ENCODE measurements around the gene BICC1.
A peak's percentile ranks its signal among the peaks of the same experiment; 100 is the strongest.

The BICC1 gene

DNA sequence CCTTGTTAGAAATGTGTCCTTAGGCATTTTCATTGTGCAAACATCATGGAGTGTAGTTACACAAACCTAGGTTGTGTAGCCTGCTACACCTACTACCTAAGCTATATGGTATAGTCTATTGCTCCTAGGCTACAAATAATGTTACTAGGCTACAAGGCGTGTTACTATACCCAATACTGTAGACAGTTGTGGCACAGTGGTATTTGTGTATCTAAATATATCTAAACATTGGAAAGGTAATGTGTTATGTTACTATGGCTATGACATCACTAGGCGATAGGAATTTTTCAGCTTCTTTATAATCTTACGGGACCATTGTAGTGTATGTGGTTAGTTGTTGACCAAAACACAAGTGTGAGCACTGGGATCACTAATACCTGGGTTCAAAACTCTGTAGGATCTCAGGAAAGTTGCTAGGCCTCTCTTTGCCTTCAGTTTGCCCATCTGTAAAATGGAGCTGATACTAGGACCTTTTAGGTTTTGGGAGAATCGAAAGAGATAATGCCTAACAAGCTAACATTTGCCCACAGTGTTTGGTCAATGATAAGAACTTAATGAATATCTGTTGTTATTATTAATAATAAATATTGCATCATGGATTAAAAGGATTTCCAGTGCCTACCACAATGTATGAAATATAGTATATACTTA, 2.7 kb downstream of the BICC1 start:
- no peak for DNase-seq (ENCODE audit: low read depth)

- DNase-seq (ENCODE audit: low read depth): no peak
Measured at GRCh38 chr10:58516119-58516518, 3.4 kb downstream of the BICC1 start.

DNA sequence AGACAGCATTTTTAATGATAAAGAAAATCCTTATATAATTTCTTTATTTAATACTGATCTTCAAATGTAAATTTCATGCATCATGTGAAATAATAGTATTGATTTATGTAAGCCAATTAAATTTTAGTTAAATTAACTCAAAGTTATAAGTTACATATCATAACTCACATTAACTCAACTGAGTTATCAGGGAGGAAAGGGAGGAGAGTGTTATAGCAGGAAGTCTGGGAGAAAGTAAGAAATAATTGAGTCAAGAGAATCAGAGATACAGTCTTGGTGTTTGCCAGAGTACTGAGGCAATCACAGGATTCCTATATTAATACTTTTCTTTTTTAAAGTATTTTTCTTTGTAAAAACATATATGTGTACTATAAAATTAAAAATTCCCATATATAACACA, 4.0 kb downstream of the BICC1 start:
- no peak for DNase-seq (ENCODE audit: low read depth)

DNA sequence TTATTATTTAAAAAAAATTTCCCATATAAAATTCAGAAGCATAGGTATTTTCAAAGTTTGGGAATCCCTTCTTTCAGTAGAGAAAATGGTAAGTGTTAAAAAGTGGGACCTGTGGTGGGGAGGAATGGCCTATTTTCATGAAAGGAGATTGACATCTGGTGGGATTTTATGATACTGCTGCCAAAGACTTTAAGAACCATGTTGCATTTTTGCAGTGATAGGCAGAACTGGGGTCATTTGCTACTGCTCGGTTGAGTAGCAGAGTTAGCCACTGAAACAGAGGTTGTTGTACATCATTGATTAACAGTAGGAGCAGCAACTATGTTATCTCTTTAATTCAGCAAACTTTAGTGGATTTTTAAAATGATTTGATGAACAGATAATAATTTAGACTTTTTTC, 4.4 kb downstream of the BICC1 start:
- DNase-seq (ENCODE audit: low read depth): no peak

- no peak for DNase-seq (ENCODE audit: low read depth)
Measured at GRCh38 chr10:58517491-58518355, 5.1 kb downstream of the BICC1 start.

DNA sequence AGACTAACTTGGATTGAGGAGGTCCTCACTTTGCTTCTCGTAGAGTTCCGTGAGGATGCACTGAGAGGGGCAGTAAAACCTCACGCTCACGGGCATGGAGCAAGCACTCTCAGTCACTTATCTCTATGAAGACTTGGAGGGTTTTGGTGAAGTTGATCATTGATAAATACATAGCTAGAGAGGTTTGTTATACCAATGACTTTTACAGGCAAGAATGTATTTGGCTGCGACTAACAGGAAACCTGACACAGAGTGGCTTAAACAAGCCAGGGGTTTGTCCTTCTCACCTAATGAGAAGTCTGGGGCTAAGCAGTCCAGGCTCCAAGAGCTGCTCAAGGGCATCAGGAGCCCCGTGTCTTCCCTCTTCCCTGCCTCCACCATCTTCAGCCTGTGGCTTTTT, 6.1 kb downstream of the BICC1 start:
- no peak for DNase-seq (ENCODE audit: low read depth)

GRCh38 chr10:58529077-58529728, 16.5 kb downstream of the BICC1 start:
- DNase-seq (ENCODE audit: low read depth): no peak

DNA sequence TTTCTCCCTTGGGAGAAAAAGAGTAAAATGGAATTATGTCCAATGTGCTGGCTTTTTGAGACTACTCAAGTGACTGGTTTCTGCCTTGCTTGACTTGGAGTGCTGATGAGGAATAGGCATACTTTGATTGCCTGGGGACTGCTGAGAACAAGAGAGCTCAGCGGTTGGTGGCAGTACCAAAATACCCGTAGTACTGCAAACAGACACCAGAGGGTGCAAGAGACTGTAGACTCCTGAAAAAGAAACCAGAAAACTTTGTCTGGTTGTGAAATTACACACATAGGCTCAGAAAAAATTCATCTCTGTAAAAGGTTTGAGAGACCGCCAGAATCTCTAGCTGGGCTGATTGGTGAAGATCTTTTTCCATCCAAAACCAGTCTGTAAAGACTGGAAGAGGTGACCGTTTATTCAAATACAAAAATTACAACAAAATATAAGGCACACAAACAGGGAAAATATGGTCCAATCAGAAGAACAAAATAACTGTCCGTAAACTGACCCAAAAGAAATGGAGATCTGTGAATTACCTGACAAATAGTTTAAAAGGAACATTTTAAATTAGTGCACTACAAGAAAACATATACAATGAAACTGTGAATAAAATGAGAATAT, 18.5 kb downstream of the BICC1 start:
- DNase-seq (ENCODE audit: low read depth): peak; percentile 21

DNA sequence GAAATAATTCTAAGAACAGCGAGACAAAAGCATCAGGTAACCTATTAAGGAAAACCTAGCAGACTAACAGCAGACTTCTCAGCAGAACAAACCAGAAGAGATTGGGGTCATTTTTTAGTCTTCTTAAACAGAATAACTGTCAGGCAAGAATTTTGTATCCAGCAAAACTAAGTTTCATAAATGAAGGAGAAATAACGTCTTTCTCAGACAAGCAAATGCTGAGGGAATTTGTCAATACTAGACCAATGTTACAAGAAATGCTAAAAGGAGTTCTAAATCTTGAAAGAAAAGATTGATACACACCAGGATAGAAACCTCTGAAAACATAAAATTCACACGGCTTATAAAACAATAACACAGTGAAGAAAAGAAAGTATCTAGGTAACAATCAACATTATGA, 22.6 kb downstream of the BICC1 start:
- no peak for DNase-seq (ENCODE audit: low read depth)

GRCh38 chr10:58543141-58543540, 30.5 kb downstream of the BICC1 start:
- no peak for DNase-seq (ENCODE audit: low read depth)

DNA sequence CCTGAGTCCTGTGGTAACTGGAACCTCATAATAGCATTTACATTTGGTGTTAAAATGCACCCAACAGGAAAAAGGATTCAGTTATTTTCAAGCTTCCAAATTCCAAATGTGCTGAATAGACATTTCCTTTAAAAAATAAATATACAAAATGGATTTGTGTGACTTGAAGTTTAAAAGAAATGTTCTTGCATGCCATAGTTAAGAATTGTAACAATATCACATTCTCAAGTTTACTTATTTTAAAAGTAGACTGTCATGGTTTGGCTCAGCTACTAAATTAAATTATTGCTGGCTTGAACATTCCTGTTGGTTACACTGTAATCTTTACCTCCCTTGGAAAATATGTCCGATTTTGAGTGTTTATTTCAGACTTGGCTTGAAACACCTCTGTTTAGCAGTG, 31.5 kb downstream of the BICC1 start:
- DNase-seq (ENCODE audit: low read depth): no peak

DNA sequence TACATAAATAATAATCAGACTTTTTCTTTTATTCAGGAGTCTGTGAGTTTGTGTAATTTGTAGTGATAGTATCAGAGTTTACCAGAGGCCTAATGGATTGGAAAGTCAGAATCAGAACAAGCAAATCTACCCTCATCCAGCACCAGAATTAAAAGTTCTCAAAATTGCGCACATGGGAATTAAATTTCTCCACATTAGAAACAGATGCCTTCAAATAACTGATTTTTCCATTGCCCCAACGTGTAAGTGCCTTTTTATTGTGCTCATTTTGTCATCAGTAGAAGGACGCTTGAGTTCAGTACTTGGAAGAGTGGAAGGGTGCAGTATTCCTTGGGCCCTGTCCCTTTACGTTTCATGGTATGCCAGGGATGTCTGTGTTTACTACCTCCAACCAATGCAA, 32.8 kb downstream of the BICC1 start:
- DNase-seq (ENCODE audit: low read depth): no peak

- no peak for DNase-seq (ENCODE audit: low read depth)
Measured at GRCh38 chr10:58546137-58546536, 33.5 kb downstream of the BICC1 start.

DNA sequence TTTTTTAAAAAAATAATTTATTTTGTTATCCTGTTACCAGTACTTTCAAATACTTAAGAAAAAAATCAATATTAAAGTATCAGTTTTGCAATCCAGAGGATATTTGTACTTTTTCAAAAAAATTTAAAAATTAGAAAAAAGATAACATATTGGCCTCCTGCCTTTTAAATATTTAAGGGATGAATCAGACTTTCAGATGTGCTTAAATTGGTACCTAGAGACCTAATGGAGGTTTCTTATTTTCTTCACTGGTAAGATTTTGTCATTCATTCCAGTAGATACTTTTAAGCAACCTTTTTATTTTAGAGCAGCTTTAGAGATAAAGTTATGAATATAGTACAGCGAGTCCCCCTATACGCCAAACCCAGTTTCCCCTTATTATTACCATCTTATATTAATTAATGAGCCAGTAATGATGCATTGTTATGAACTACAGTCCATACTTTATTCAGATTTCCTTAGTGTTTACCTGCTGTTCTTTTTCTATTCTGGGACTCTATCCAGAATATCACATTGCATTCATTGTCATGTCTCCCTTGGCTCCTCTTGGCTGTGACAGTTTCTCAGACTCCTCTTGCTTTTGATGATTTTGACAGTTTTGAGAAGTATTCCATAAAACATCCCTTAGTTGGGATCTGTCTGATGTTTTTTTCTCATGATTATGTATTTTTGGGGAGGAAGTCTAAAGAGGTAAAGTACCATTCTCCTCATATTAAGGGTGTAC, 34.2 kb downstream of the BICC1 start:
- no peak for DNase-seq (ENCODE audit: low read depth)

GRCh38 chr10:58547963-58548362, 35.3 kb downstream of the BICC1 start:
- DNase-seq (ENCODE audit: low read depth): no peak

DNA sequence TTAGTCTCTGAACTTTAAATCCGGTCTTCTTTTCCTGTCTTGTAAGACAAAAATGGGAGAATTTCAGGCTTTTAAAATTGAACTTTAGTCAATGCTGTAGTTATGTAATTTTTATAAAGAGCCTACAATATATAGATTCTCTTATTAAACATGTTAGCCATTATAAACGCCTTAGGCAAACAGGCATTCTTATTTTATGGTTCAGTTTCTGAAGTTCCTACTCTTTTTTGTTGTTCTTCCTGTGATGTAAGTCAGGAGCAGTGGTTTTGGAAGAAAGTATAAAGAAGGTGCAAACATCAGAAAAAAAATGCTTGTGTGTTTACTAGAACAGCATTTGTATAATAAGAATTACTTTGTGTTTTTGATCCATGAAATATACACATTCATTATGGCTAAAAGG, 41.6 kb downstream of the BICC1 start:
- DNase-seq (ENCODE audit: low read depth): no peak

GRCh38 chr10:58555170-58555929, 42.7 kb downstream of the BICC1 start:
- DNase-seq (ENCODE audit: low read depth): no peak

- no peak for DNase-seq (ENCODE audit: low read depth)
Measured at GRCh38 chr10:58555930-58556311, 43.2 kb downstream of the BICC1 start.

- no peak for DNase-seq (ENCODE audit: low read depth)
Measured at GRCh38 chr10:58556516-58557165, 44.0 kb downstream of the BICC1 start.

- DNase-seq (ENCODE audit: low read depth): no peak
Measured at GRCh38 chr10:58557714-58558113, 45.0 kb downstream of the BICC1 start.

GRCh38 chr10:58560068-58560467, 47.4 kb downstream of the BICC1 start:
- DNase-seq (ENCODE audit: low read depth): no peak

Data from stimulated activated CD8-positive, alpha-beta memory T cell treated with anti-CD3 and anti-CD28 coated beads, Interleukin-12 subunit alpha, Interleukin-12 subunit beta, amount 100 ng/mL, for 1 hour (primary cell).